DND-41 (cell line): ENCODE measurements around the gene THYN1.

Experiments used
- EZH2 ChIP-seq: IDR thresholded peaks from 3 replicates; pipeline ENCODE4 v1.6.1; 2012; ENCODE audit warnings: borderline replicate concordance, low read depth, mild to moderate bottlenecking, moderate library complexity, low read length, inconsistent platforms; ENCODE audit not compliant: severe bottlenecking
- TF ChIP-seq, protein P1 (sequence below): IDR thresholded peaks from 2 replicates; pipeline ENCODE4 v1.5.1; 2012; ENCODE audit warnings: borderline replicate concordance, low read length, moderate library complexity, mild to moderate bottlenecking; ENCODE audit not compliant: poor library complexity, severe bottlenecking; ENCODE audit errors: extremely low read depth

DNA sequence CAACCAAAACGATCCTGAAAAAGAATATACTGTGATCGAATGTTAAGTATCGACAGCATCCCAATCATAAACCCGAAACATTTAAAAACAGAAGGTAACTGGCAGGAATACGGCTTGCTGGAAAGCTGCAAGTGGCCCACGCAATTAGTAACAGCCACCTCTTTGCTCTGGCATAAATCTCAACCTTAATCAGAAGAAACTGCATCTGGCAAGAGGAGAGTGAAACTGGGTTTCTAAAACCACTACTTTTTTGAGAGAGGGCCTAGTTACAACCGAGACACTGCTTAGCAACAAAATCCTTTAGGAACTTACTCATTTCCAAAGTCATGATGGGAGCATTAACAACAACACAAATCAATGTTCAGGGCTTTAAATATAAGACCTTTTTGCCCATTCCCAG, 37.3 kb downstream of the THYN1 start:
- TF ChIP-seq, protein P1, sequence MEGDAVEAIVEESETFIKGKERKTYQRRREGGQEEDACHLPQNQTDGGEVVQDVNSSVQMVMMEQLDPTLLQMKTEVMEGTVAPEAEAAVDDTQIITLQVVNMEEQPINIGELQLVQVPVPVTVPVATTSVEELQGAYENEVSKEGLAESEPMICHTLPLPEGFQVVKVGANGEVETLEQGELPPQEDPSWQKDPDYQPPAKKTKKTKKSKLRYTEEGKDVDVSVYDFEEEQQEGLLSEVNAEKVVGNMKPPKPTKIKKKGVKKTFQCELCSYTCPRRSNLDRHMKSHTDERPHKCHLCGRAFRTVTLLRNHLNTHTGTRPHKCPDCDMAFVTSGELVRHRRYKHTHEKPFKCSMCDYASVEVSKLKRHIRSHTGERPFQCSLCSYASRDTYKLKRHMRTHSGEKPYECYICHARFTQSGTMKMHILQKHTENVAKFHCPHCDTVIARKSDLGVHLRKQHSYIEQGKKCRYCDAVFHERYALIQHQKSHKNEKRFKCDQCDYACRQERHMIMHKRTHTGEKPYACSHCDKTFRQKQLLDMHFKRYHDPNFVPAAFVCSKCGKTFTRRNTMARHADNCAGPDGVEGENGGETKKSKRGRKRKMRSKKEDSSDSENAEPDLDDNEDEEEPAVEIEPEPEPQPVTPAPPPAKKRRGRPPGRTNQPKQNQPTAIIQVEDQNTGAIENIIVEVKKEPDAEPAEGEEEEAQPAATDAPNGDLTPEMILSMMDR: no peak
- TF ChIP-seq EZH2: no peak
